ENCODE measurements around the gene ARL17A.
"Not testable (repeated sequence)": the region's sequence is repeated elsewhere in the genome, so short reads cannot be mapped to it uniquely, and the experiment has no call there.

ARL17A gene

GRCh38 chr17:46534716-46535115 is 44.8 kb downstream of the ARL17A start:
- not testable (repeated sequence) for DNase-seq

DNA sequence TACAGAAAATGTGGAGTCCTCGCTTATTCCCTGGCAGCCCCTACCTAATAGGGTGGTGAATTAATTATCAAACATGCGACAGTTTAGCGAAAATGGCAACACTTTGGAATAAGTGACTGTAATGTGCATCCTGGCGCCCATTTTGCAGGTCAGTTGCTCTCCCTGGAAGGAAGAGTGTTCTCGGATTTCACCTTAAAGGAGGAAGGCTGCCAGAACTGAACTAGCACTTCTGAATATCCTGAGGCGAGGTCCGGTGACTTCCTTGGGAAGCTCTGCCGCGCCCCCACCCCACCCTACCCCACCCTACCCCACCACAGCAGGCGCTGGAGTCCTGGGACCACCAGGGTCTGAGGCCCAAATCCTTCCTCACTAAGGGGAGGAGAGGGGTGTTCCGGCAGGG is 67.3 kb downstream of the ARL17A start, which contains the start of gene LRRC37A2:
Gene LRRC37A2 (plus strand): TSS at position 301 of the 400 bp plus-strand sequence. CDS start 245 bp downstream, outside the sequence.
- not testable (repeated sequence) for DNase-seq

DNA sequence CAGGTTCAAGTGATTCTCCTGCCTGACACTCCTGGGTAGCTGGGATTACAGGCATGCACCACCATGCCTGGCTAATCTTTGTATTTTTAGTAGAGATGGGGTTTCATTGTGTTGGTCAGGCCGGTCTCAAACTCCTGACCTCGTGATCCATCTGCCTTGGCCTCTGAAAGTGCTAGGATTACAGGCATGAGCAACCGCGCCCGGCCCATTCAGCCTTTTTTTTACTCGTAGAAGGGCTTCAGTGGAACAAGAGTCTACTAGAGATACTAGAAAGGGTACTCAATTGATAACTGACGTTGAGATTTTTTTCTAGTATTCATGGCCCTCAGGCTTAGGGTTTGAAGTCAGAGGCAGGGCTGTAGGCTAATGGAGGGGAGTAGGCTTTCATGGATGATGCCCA is 73.6 kb downstream of the ARL17A start:
- DNase-seq = not testable (repeated sequence)

DNA sequence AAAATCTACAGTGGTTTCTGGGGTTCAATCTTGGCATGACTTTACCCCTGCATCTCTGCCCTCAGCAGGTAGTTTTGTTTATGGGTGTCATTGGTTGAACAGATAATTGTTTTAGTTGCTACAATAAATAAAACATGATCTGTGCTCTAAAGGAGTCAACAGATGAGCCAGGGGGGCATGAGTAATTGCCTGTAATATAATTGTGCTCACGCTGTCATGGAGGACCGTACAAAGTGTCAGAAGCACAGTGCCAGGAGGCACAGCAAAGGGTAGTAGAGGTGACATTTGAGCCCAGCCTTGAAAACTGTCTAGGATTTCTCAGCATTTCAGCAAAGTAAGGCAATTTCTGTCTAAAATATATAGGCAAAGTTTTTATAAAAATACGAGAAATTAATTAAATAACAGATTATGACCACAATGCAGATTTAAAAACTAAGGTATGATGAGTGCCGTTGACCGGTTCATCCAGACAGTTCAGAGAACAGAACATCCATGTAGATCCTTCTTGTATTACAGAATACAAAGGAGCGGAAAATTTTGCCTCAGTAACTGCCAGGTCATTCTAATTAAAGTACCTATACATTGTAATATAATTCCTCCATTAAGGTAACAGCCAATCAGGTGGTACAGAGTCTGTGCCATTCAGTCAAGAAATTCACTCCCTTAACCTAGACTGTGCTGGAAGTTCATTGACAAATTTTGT is 79.9 kb downstream of the ARL17A start:
- not testable (repeated sequence) for DNase-seq

DNA sequence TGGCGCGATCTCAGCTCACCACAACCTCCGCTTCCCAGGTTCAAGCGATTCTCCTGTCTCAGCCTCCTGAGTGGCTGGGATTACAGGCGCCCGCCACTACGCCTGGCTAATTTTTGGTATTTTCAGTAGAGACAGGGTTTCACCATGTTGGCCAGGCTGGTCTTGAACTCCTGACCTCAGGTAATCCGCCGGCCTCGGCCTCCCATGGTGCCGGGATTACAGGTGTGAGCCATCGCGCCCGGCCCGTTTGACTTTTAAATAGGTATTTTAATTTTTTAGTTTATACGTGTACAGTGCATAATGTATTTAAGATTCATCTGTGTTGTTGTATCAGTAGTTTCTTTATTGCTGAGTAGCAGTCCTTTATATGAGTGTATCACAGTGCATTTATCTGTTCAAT is 87.5 kb downstream of the ARL17A start:
- not testable (repeated sequence) for DNase-seq

- not testable (repeated sequence) for DNase-seq
These were observed 98.2 kb downstream of the ARL17A start for GRCh38 chr17:46481310-46481709.

DNA sequence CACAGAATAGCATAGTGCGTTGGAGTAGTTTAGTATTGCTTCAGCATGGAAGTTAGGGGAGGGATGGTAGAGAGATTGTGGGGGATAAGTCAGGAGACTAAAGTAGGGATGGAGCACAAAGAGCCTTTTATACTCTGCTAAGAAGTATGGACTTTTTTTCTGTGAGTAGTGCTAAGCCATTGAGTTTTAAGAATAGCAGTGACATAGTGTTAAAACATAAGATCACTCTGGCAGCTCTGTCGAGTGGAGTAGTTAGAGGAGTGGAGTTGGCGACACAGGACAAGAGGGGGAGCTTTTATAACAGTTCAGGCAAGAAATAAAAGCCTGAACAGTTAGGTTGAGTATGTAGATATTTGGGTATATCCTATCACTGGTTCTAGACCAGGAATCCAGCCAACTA is 100.7 kb downstream of the ARL17A start:
- not testable (repeated sequence) for DNase-seq

DNA sequence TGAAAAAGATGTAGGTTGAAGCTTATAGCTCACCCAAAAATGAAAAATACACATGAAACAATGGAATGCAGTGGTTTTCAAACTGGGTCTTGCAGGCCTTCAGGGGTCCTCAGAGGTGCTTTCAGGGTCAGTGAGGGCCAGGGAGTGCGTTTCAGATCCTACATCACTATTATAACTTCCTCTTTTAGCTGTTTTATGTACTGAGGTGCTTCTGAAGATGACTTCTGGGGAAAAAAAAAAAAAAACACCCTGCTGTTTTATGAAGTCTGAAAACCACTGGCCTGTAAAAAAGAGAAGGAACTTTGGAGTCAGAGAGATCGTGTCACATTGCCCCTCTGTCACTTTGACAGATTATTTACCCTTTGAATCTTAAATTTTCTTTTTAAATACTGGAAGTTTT is 103.9 kb downstream of the ARL17A start:
- not testable (repeated sequence) for DNase-seq

- DNase-seq = not testable (repeated sequence)
These were observed 105.0 kb downstream of the ARL17A start for GRCh38 chr17:46474489-46474888.

DNA sequence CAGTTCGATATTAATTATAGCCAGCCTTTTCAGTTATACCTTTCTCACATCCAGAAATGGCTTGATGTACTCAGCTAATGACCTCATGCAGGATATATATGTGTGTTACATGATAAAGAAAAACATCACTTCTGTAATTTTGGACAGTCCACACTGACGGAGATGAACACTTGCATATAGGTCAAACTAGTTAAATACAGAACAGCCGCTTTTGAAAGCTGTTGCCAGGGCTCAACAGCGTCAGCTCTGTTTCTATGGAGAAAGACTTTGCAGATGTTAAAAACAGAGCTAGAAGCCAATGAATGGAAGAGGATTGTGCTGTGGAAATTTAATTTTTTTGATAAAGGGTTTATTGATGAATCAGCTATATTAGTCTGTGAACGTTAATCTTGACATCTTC is 111.9 kb downstream of the ARL17A start:
- not testable (repeated sequence) for DNase-seq

Measured in NCI-H226 (cell line).